HG03432 (cell line): ENCODE results near the gene RHOG.

Experiments
- ATAC-seq: cut with Tn5 transposase; IDR thresholded peaks from one replicate; pipeline ENCODE4 v1.9.1; 2021; ENCODE audit warnings: mild to moderate bottlenecking, moderate library complexity; ENCODE audit not compliant: unreplicated experiment

Gene RHOG

DNA sequence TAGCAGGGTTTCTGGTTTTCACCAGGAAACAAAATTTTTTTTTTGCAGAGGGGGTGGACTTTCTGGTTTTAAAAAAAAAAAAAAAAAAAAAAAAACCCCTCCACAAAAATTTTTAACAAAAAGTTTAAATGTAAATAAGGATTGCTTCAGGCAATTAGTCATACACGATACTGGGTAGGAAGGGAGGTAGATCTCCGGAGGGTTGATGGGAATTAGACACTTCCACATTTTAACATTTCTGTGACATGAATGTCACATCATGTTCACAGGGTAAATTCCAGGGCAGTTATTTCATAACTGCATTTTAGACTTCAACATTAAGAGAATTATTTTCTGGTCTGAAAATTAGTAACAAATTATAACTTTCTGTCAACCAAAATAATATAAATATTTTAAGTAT lies 59.3 kb downstream of the RHOG start:
- no peak for ATAC-seq
